Erythroblast (primary cell): ENCODE data around the gene PLA2G15.

ENCODE experiments used
- DNase-seq, 2 experiments: peaks; one replicate each; lab custom pipeline; 2025; lab: John Stamatoyannopoulos, UW
- GATA1 ChIP-seq: IDR thresholded peaks from 2 replicates; pipeline ENCODE4 v1.6.1; 2011; ENCODE audit warnings: low read depth, mild to moderate bottlenecking, control low read depth, low read length, moderate library complexity
- POLR2A ChIP-seq: IDR thresholded peaks from 2 replicates; pipeline ENCODE4 v1.6.1; 2011; ENCODE audit warnings: mild to moderate bottlenecking, low read length

Gene PLA2G15, protein sequence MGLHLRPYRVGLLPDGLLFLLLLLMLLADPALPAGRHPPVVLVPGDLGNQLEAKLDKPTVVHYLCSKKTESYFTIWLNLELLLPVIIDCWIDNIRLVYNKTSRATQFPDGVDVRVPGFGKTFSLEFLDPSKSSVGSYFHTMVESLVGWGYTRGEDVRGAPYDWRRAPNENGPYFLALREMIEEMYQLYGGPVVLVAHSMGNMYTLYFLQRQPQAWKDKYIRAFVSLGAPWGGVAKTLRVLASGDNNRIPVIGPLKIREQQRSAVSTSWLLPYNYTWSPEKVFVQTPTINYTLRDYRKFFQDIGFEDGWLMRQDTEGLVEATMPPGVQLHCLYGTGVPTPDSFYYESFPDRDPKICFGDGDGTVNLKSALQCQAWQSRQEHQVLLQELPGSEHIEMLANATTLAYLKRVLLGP

GRCh38 chr16:68244903-68245853, at the start of gene PLA2G15:
Gene PLA2G15 (plus strand): TSS chr16:68245373. CDS start chr16:68245427, 54 bp downstream.
- TF ChIP-seq POLR2A (peak; percentile 35), GATA1 (no peak)

DNA sequence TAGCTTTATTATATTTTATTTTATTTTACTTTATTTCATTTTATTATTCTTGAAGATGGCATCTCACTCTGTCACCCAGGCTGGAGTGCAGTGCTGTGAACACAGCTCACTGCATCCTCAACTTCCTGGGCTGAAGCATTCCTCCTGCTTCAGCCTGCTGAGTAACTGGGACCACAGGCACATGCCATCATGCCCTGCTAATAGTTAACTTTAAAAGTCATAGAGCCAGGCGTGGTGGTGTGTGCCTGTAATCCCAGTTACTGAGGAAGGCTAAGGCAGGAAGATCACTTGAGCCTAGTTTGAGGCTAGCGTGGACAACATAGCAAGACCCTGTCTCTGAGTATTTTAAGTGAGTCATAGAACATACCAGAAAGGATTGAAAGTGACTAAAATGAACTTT, 47.9 kb upstream of the PLA2G15 start:
- TF ChIP-seq GATA1, result no peak
- TF ChIP-seq POLR2A, result no peak
- DNase-seq, result no peak

More at GRCh38 chr16:68244903-68245853, at the start of gene PLA2G15:
- DNase-seq, result peak; percentile 96 to 98

- no peak for TF ChIP-seq POLR2A
- TF ChIP-seq GATA1, result no peak
- no peak for DNase-seq
Observed at GRCh38 chr16:68200088-68200783, 44.9 kb upstream of the PLA2G15 start.

DNA sequence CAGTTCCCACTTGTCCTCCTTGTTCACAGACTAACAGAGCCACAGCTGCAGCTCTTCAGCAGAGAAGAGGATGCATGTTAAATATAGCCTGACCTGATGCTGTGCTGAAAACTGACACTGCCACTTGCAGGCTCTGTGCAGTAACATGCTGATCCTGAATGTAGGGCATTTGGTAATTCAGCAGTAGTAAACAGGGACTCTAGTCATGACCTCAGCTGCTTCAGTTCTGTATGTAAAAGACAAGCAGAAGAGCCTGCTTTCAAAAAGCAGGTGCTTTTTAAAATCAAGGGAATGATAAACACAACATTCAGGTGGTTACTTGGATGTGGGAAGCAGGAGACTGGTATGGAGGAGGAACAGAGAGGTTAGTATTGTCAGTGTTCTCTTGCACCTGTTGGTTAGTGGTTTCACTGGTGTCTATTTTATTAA, 43.1 kb upstream of the PLA2G15 start:
- TF ChIP-seq POLR2A (no peak), GATA1 (no peak)
- no peak for DNase-seq

GRCh38 chr16:68206245-68206644, 38.9 kb upstream of the PLA2G15 start:
- TF ChIP-seq POLR2A, result no peak
- no peak for TF ChIP-seq GATA1
- no peak for DNase-seq

DNA sequence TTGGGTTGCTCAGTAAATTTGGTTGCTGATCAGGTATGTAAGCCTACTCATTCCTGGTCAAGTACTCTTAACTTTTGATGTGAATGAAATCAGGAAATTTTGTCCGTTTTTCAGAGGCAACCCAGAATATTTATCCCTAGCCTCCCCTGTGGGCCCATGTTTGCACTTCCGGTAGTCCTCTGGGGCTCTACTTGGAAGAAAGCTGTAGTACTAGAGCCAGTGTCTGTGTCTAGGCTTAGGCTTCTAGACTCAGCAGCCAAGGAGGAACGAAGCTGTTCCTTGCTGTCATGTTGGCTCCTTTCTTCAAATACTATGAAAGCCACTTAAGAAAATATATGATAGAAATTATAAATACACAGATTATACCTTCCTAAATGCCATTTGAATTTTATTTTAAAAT, 30.4 kb upstream of the PLA2G15 start:
- TF ChIP-seq POLR2A (no peak), GATA1 (no peak)
- DNase-seq, result no peak

DNA sequence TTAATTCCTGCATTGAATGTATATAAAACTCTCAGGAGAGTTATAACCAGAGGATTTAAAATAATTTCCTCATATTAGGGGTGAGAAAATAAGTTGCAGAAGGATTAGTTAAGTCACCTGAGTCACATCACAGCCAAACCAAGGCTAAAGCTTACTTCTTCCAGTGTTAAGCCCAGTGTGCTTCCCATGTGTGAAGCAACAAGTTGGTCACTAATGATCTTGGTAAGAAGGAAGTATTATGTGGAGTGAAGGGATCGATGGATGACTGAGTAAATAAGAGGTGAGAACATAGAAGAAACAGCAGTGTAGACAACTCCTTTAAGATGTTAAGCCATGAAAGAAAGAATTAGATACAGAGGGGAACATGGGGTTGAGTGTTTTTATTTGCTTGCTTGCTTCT, 29.9 kb upstream of the PLA2G15 start:
- no peak for TF ChIP-seq GATA1
- no peak for DNase-seq

DNA sequence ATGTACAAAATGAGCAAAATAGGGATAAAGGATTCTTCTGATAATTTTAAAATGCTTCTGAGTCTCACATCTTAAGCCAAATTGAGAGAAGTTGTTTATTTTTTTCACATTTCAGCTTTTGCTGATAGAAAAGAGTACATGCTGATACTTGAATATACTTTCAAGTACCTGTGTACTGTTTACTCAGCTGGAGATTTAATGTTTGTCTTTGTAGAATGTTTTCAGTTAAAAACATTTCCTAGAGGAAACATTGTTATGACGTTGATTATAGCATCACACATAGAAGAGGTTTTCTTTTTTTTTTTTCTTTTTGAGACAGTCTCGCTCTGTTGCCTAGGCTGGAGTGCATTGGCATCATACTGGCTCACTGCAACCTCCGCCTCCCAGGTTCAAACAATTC, 28.9 kb upstream of the PLA2G15 start:
- no peak for DNase-seq
- TF ChIP-seq POLR2A (no peak), GATA1 (no peak)

DNA sequence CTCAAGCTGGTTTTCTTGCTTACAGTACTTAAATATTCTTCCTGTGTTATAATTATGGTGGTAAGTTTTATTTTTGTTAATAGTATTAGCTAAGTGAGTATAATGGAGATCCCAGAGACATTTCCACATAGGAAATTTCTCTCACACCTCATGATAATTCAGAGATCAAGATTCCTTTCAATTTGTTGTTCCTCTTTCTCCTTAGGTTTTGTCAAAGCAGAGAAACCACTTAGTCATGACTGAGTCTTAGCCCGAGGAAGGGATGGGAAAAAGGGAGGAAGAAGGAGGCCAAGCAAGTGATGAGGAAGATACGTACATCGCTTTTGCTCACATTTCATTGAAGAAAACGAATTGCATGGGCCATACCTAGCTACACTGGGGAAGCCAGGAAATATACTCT, 27.7 kb upstream of the PLA2G15 start:
- TF ChIP-seq GATA1 (no peak), POLR2A (no peak)
- DNase-seq, result no peak

GRCh38 chr16:68219725-68220351, 25.3 kb upstream of the PLA2G15 start:
- DNase-seq, result no peak
- TF ChIP-seq POLR2A (no peak), GATA1 (no peak)

- no peak for DNase-seq
- no peak for TF ChIP-seq POLR2A
- TF ChIP-seq GATA1, result no peak
Observed at GRCh38 chr16:68223072-68223471, 22.1 kb upstream of the PLA2G15 start.

- no peak for DNase-seq
- TF ChIP-seq POLR2A, result no peak
- no peak for TF ChIP-seq GATA1
Observed at GRCh38 chr16:68226116-68226515, 19.1 kb upstream of the PLA2G15 start.
